CD4-positive, alpha-beta T cell treated with Interleukin-21 for 1 hour (primary cell): ENCODE results near the gene THADA.
"Not testable (repeated sequence)": the region's sequence is repeated elsewhere in the genome, so short reads cannot be mapped to it uniquely, and the experiment has no call there.

Experiments
- DNase-seq: peaks from one replicate; pipeline ENCODE4 v3.0.0-alpha.2; 2020

The THADA gene, protein sequence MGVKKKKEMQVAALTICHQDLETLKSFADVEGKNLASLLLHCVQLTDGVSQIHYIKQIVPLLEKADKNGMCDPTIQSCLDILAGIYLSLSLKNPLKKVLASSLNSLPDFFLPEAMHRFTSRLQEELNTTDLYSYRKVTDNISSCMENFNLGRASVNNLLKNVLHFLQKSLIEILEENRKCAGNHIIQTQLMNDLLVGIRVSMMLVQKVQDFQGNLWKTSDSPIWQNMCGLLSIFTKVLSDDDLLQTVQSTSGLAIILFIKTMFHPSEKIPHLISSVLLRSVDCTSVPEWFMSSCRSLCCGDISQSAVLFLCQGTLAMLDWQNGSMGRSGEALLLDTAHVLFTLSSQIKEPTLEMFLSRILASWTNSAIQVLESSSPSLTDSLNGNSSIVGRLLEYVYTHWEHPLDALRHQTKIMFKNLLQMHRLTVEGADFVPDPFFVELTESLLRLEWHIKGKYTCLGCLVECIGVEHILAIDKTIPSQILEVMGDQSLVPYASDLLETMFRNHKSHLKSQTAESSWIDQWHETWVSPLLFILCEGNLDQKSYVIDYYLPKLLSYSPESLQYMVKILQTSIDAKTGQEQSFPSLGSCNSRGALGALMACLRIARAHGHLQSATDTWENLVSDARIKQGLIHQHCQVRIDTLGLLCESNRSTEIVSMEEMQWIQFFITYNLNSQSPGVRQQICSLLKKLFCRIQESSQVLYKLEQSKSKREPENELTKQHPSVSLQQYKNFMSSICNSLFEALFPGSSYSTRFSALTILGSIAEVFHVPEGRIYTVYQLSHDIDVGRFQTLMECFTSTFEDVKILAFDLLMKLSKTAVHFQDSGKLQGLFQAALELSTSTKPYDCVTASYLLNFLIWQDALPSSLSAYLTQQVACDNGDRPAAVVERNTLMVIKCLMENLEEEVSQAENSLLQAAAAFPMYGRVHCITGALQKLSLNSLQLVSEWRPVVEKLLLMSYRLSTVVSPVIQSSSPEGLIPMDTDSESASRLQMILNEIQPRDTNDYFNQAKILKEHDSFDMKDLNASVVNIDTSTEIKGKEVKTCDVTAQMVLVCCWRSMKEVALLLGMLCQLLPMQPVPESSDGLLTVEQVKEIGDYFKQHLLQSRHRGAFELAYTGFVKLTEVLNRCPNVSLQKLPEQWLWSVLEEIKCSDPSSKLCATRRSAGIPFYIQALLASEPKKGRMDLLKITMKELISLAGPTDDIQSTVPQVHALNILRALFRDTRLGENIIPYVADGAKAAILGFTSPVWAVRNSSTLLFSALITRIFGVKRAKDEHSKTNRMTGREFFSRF (N-terminal part only)

GRCh38 chr2:43595603-43596412, at the start of gene THADA:
Gene THADA, minus strand, starts transcription at chr2:43596038. Its CDS starts 3,646 bp downstream, at chr2:43592392.
- DNase-seq = peak; percentile 98

DNA sequence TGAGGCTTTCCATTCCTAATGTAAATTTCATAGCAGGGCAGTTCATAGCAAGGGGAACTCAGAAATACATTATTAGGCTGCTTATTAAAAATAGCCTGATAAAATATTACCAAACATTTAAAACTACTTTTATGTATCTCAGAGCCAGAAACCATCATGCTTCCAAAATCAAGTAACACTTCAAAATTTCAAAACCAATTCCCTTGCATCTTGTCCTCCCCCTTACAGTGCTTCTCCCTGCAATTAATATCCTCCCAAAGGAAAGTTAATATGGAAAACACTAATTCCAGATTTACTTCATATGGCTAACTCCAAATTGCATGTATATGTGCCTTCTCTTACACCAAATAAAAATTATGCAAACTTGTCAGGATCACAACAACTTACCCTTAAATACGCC, 47.8 kb upstream of the THADA start:
- no peak for DNase-seq

GRCh38 chr2:43642363-43642762, 46.5 kb upstream of the THADA start:
- DNase-seq = no peak

- peak; percentile 85 for DNase-seq
Observed at GRCh38 chr2:43637030-43637803, 41.4 kb upstream of the THADA start, which contains the start of gene PLEKHH2. Gene PLEKHH2, plus strand, starts transcription at chr2:43637260. Its CDS starts 7,414 bp downstream, at chr2:43644674.

- DNase-seq = peak; percentile 24
Observed at GRCh38 chr2:43636621-43637020, 40.8 kb upstream of the THADA start.

GRCh38 chr2:43636153-43636552, 40.3 kb upstream of the THADA start:
- DNase-seq = not testable (repeated sequence)

DNA sequence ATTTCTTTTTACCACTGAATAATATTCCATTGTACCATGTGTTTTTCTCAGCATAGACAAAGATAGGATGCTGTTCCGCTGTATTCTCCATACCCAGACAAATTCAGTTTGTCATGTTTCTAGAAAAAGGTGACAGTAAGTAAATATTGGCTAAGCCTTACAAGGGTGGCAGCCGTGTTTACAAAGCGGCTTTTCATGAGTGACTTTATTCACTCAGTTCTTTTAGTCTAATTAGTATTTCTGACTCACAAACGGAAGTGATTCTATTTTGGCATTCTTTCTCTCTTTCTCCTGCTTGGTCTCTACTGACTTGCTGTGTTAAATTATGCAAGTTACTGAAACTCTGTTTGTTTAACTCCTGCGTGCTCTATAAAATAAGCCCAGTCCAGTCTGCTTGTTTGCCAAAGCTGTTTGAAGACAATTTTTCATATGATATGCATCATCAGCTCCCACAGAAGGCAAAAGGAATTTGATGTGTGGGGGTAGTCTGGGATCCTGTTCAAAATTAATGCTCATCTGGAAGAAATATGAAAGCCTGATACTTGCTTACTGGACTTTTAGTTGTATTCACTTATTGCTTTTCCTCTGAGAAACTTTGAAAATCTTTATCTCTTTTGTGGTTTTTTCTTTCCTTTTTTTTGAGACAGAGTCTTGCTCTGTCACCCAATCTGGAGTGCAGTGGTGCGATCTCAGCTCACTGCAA, 38.9 kb upstream of the THADA start:
- DNase-seq = no peak

DNA sequence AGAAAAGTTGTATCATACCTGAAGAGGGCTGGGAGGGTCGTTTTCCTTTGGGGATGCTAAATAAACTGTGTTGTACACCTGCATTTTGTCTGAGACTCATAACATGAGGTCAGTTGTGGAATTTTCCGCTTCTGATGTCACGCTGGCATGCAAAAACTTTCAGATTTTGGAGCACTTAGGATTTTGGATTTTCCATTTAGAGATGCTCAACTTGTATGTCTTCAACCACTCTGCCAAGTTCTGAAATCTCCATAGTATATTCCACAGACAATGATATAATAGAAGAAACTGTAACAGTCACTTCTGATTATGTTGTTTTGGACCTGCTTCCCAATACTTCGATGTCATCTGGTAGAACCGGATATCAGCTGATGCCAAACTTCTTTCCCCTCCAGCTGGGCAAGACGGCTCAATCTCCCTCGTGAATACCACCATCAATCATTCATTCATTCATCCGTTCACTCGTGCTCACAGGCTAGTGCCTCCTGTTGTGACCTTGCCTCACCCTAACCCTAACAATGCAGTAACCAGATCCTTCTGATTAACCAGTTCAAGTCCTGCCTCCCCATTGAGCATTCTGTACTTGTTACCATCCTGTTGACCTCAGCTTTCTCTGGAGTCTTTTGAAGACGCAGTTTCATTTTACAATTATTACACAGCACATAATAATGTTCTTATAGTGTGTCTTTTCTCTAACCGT, 35.9 kb upstream of the THADA start:
- DNase-seq = no peak

DNA sequence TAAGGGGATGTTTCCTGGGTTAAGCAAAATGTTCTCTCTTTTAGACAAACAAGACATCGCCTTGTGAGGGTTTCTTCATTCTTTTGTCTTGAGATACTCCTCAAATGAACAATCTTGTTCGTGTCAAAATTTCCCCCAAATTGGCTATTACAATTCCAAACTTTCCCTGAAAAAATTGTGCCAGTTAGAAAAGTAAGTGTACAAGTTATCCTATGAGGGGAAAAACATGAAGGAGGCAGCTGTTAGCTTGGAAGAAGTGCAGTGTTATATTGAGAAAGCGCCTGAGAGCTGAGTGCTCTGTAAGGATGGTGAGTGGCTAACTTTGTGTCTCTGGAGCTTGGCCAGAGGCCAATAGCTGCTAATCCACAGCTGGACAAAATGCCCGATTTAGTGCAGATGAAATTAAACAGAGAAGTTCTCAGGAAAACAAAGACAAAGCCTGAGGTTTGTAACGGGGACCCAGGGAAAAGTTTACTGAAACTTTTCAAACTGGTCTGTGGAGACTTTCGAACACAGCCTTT, 27.2 kb upstream of the THADA start:
- no peak for DNase-seq

GRCh38 chr2:43619511-43619910, 23.7 kb upstream of the THADA start:
- no peak for DNase-seq

- DNase-seq = no peak
Observed at GRCh38 chr2:43616967-43617680, 21.3 kb upstream of the THADA start.

- DNase-seq = no peak
Observed at GRCh38 chr2:43612944-43613343, 17.1 kb upstream of the THADA start.

DNA sequence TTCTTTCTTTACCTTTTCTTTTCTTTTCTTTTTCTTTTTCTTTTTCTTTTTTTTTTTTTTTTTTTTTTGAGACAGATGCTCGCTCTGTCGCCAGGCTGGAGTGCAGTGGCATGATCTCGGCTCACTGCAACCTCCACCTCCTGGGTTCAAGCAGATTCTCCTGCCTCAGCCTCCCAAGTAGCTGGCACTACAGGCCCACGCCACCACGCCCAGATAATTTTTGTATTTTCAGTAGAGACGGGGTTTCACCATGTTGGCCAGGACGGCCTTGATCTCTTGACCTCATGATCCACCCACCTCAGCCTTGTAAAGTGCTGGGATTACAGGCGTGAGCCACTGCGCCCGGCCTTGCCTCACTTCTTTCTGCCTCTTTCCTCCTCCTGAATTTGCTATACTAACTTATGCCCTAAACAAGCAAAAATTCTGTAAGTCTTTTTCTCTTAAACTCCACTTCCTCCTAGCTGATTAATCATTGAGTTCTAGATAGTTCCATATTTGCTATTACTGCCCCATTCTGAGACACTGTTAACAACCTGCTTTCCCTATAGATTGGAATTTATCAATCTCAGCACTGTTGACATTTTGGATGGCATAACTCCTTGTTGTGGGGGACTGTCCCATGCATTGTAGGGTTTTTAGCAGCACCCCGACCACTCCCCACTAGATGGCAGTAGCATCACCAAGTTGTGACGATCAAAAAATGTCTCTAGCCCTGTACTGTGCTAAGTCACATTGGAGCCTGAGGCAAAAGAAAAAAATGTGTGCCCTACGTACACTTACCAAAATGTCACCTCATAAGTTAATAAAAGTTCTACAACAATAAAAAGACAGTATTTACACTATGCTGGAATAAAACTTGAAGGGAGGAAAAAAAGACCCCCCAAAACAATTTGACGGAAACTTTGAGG, 16.4 kb upstream of the THADA start:
- peak; percentile 75 for DNase-seq

DNA sequence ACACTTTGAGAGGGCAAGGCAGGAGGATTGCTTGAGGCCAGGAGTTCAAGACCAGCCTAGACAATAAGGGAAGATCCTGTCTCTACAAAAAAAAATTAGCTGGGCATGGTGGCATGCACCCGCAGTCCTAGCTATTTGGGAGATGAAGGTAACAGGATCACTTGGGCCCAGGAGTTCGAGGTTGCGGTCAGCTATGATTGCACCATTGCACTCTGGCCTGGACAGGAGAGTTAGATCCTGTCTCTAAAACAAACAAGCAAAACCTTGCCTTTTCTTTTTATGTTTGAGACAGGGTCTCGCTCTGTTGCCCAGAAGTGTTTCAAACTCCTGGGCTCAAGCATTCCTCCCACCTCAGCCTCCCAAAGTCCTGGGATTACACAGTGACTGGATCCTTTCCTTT, 14.5 kb upstream of the THADA start:
- DNase-seq = no peak

DNA sequence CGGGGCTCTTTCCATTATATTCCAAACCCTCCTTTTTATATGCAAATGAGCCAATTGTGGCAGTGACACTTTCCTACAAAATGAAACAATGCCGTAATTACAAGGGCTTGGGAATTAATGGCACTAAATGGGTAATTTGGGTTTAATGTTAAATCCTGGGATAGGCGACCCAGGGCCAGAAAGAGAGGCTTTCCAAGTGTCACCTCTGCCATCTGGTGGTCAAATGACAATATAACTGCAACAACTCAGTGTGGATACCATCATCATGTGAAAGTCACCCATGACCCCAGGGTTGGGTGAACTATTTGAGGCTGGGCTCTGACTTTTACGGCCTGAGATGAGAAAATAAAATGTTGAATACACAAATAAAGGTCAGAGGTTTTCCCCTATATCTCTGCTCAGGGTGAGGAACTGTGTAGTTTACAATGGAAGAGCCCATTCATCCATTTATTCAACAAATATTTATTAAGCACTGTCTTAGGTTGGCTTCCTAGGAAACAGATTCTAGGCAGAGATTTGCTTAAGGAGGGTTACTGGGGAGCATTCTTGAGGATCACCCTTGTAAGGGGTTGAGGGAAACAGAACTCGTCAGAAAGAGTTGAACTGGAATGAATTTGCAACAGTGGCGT, 13.6 kb upstream of the THADA start:
- DNase-seq = peak; percentile 58

DNA sequence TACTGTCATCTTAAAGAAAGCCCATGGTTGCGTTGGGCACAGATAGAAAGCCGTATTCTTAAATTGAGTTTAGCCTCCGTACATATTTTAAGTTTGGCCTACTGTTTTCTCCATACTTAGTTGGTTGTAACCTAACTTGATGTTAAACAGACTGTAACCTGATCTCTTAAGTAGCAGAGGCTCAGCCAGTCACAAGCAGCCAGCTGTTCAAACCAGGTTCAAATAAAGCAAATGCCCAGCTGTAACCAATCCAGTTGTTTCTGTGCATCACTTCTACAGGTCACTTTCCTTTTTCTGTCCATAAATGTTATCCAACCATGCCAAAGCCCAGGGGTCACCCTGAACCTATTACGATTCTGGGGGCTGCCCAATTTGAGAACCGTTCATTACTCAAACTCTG, 10.0 kb upstream of the THADA start:
- DNase-seq = no peak

DNA sequence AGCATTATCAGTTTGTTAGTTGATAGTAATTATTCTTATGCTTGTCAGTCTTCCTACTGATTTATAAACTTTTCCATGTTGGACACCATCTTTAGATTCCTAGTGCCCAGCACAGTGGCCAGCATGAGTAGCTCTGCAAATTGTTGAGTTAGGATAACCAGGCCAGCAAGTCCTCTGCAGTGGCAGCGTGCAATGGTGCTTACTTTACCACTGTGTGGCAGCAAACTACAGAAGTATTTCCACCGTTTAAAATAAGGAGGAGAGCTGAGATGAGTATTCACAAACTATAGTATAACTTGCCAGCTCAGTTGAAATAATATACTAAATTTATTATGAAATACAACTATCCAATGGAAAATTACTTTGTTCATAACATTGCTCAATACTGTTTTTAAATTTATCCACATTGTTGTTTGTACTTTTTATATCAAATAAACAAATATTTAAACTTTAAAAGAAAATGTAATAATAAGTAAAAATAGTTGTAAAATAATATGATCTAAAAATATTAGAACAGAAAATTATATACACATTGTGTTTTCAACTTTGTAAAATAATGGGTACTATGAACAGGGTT, 9.3 kb upstream of the THADA start:
- peak; percentile 29 for DNase-seq
